HCT116 (cell line): ENCODE measurements around the gene NOTO. TPM values are rescaled to one million over a fixed set of nuclear protein-coding genes. Genes with fewer than 3 reads are reported as not detected.

ENCODE experiments used
- ATAC-seq: fragments of 200-7000 bp; cut with Tn5 transposase; 2 replicates; pipeline ENCODE4 v1.9.1; 2020; ENCODE audit warnings: mild to moderate bottlenecking, moderate library complexity
- BruUV-seq: library from RNA; stranded (reverse); fragments of 400-500 nt; replicated peaks from 2 replicates; lab custom pipeline; 2021; lab: Mats Ljungman, UMichigan
- CTCF ChIA-PET: fragments of 300-600 bp; sonication (Branson Sonifier 250); formaldehyde crosslinking; loops from one replicate; lab custom pipeline; 2021; ENCODE audit warnings: antibody characterized with exemption; lab: Charles Lee
- POLR2A ChIA-PET: fragments of 300-600, 350-600 bp; sonication (Branson Sonifier 250); formaldehyde crosslinking; loops from one replicate; lab custom pipeline; 2021; ENCODE audit warnings: antibody characterized with exemption; lab: Charles Lee
- RAD21 ChIA-PET, 2 experiments: fragments of 300-600 bp; sonication (Branson Sonifier 250); formaldehyde crosslinking; loops; one replicate each; lab custom pipeline; 2023; ENCODE audit warnings: low total read pairs in 2 of 2; ENCODE audit not compliant: uncharacterized antibody in 2 of 2, unreplicated experiment in 2 of 2, low non-redundant PET in 1 of 2; lab: Charles Lee
- DNase-seq: peaks from one replicate; pipeline ENCODE4 v3.0.0-alpha.2; 2010; ENCODE audit warnings: low read depth, low spot score
- H2AFZ ChIP-seq: fragments of 200-600 bp; shearing (Covaris generic), sonication (generic); 2 replicates; pipeline ENCODE4 v1.6.1; 2017; ENCODE audit warnings: low read depth, mixed run types, mixed read lengths, antibody characterized with exemption, low read length; ENCODE audit not compliant: poor library complexity, severe bottlenecking
- H3K27ac ChIP-seq: 2 replicates; pipeline ENCODE4 v1.5.1; 2012; ENCODE audit warnings: low read depth, low read length
- H3K27me3 ChIP-seq: fragments of 200-600 bp; sonication (generic); 2 replicates; pipeline ENCODE4 v1.6.1; 2016; ENCODE audit warnings: mixed run types, low read length, mixed read lengths; ENCODE audit not compliant: insufficient read depth
- H3K36me3 ChIP-seq, 2 experiments: fragments of 200-500 bp in 1 of 2; fragments of 200-600 bp in 1 of 2; sonication (Bioruptor generic) in 1 of 2; sonication (generic) in 1 of 2; 2 replicates each; pipeline versions ENCODE4 v1.5.1 to v1.6.1; 2014 to 2016; ENCODE audit warnings: low read length in 2 of 2, inconsistent platforms in 1 of 2, mixed read lengths in 1 of 2, mixed run types in 1 of 2; ENCODE audit not compliant: insufficient read depth in 2 of 2, control insufficient read depth in 1 of 2
- H3K4me1 ChIP-seq, 2 experiments: fragments of 200-600 bp in 1 of 2; sonication (generic) in 1 of 2; 2 replicates each; pipeline versions ENCODE4 v1.5.1 to v1.6.1; 2012 to 2017; ENCODE audit warnings: low read length in 2 of 2, inconsistent platforms in 1 of 2, mild to moderate bottlenecking in 1 of 2, mixed read lengths in 1 of 2, mixed run types in 1 of 2, moderate library complexity in 1 of 2; ENCODE audit not compliant: insufficient read depth in 2 of 2, control insufficient read depth in 1 of 2
- H3K4me2 ChIP-seq: fragments of 200-600 bp; sonication (generic); 2 replicates; pipeline ENCODE4 v1.6.1; 2017; ENCODE audit warnings: mixed run types, low read length, mixed read lengths
- H3K4me3 ChIP-seq, 2 experiments: fragments of 200-600 bp in 1 of 2; sonication (generic) in 1 of 2; replicated peaks in 1 of 2; 2 replicates each; pipeline ENCODE4 v1.5.1; 2011 to 2016; ENCODE audit warnings: low read length in 2 of 2, control low read depth in 1 of 2, low read depth in 1 of 2, mild to moderate bottlenecking in 1 of 2, mixed read lengths in 1 of 2, mixed run types in 1 of 2
- H3K79me2 ChIP-seq: fragments of 200-600 bp; sonication (generic); 2 replicates; pipeline ENCODE4 v1.6.1; 2017; ENCODE audit warnings: mild to moderate bottlenecking, mixed run types, low read length, moderate library complexity, mixed read lengths; ENCODE audit not compliant: insufficient read depth
- H3K9ac ChIP-seq: fragments of 200-600 bp; sonication (generic); 2 replicates; pipeline ENCODE4 v1.6.1; 2016; ENCODE audit warnings: low read length, mixed read lengths
- H3K9me2 ChIP-seq: fragments of 200-600 bp; sonication (generic), shearing (Covaris generic); 2 replicates; pipeline ENCODE4 v1.6.1; 2017; ENCODE audit warnings: mixed run types, mild to moderate bottlenecking, moderate library complexity; ENCODE audit not compliant: insufficient read depth
- H3K9me3 ChIP-seq, 2 experiments: fragments of 200-500 bp in 1 of 2; fragments of 200-600 bp in 1 of 2; sonication (Bioruptor generic) in 1 of 2; sonication (generic) in 1 of 2; 2 replicates each; pipeline ENCODE4 v1.6.1; 2014 to 2017; ENCODE audit warnings: low read length in 2 of 2, mixed read lengths in 2 of 2, inconsistent platforms in 1 of 2, low read depth in 1 of 2, mild to moderate bottlenecking in 1 of 2, mixed run types in 1 of 2, moderate library complexity in 1 of 2; ENCODE audit not compliant: control insufficient read depth in 1 of 2, insufficient read depth in 1 of 2
- H4K20me1 ChIP-seq: fragments of 200-600 bp; sonication (generic), shearing (Covaris generic); 2 replicates; pipeline ENCODE4 v1.6.1; 2017; ENCODE audit warnings: mixed run types, mild to moderate bottlenecking, moderate library complexity; ENCODE audit not compliant: insufficient read depth
- ELF1 ChIP-seq: IDR thresholded peaks from 2 replicates; pipeline ENCODE4 v1.6.1; 2012; ENCODE audit warnings: low read depth, borderline replicate concordance
- EZH2 ChIP-seq: fragments of 200-600 bp; sonication (generic); IDR thresholded peaks from 2 replicates; pipeline ENCODE4 v1.6.1; 2017; ENCODE audit warnings: antibody characterized with exemption, mixed run types
- MAX ChIP-seq: IDR thresholded peaks from 2 replicates; pipeline ENCODE4 v1.6.1; 2012
- POLR2AphosphoS5 ChIP-seq: IDR thresholded peaks from 2 replicates; pipeline ENCODE4 v1.6.1; 2011; ENCODE audit warnings: mild to moderate bottlenecking, low read depth, low read length, moderate library complexity
- RAD21 ChIP-seq: IDR thresholded peaks from 2 replicates; pipeline ENCODE4 v1.6.1; 2012; ENCODE audit warnings: low read depth, mild to moderate bottlenecking
- REST ChIP-seq: IDR thresholded peaks from 2 replicates; pipeline ENCODE4 v1.6.1; 2012; ENCODE audit warnings: low read depth
- SP1 ChIP-seq: IDR thresholded peaks from 2 replicates; pipeline ENCODE4 v1.6.1; 2012; ENCODE audit warnings: low read depth
- SRF ChIP-seq: IDR thresholded peaks from 2 replicates; pipeline ENCODE4 v1.6.1; 2012; ENCODE audit warnings: low read depth
- TCF7L2 ChIP-seq: IDR thresholded peaks from 2 replicates; pipeline ENCODE4 v1.7.0; 2011; ENCODE audit warnings: borderline replicate concordance, inconsistent platforms; ENCODE audit not compliant: insufficient read depth, insufficient read length; ENCODE audit errors: extremely low read depth
- YY1 ChIP-seq: IDR thresholded peaks from 2 replicates; pipeline ENCODE4 v1.6.1; 2011; ENCODE audit warnings: low read length, low read depth, moderate library complexity, mild to moderate bottlenecking; ENCODE audit not compliant: insufficient replicate concordance; ENCODE audit errors: extremely low read depth
- intact Hi-C: fragments of 100-400 bp; cut with micrococcal nuclease; formaldehyde crosslinking; loops from 2 replicates; pipeline ENCODE4 v1.10.0; 2022
- total RNA-seq: library from RNA; stranded (reverse); gene quantifications from one replicate; pipeline ENCODE4 v1.2.1, GENCODE V29; 2021; ENCODE audit not compliant: unreplicated experiment

Gene NOTO
- total RNA-seq, 1 experiment from 2014 or later = not detected

GRCh38 chr2:73175663-73176204, 26.6 kb upstream of the NOTO start:
- no peak overlapping the region for H3K9ac ChIP-seq
- no peaks in the 10 kb centered on the region for H4K20me1 ChIP-seq

More at GRCh38 chr2:73175663-73176204, 26.6 kb upstream of the NOTO start:
- ChIA-PET RAD21 (no interaction called here), CTCF (interaction anchor here (1.9 kb wide), 1 partner anchor 114 kb away, joined by 6 read pairs; no protein-coding TSS in a partner anchor), POLR2A (no interaction called here)
- no TSS peak for BruUV-seq
- TF ChIP-seq SP1 (no peak), YY1 (no peak), RAD21 (no peak), MAX (no peak), TCF7L2 (no peak), SRF (no peak), ELF1 (no peak), REST (no peak), POLR2AphosphoS5 (no peak), EZH2 (no peak)
- no peaks in the 10 kb centered on the region for H3K9me2 ChIP-seq
- ATAC-seq (no peak), DNase-seq (no peak)
- H3K36me3 ChIP-seq = no peaks in the 10 kb centered on the region
- no peak overlapping the region for H3K4me3 ChIP-seq
- intact Hi-C loops = loop anchor here (5.0 kb wide), 4 partner anchors 88 to 403 kb away; no protein-coding TSS in a partner anchor
- no peaks in the 10 kb centered on the region for H3K9me3 ChIP-seq
- H3K27me3 ChIP-seq = no peaks in the 10 kb centered on the region
- peaks cover 9 to 14% of the 10 kb centered on the region in 2 experiments; a peak in 3 of 4 replicates for H3K4me1 ChIP-seq
- H3K4me2 ChIP-seq = no peak overlapping the region
- no peaks in the 10 kb centered on the region for H3K79me2 ChIP-seq
- H3K27ac ChIP-seq = no peak overlapping the region
- H2AFZ ChIP-seq = no peak overlapping the region
